Keratinocyte (primary cell): ENCODE measurements around the gene FBXO10.

Experiments
- CTCF ChIP-seq, 3 experiments: IDR thresholded peaks in 1 of 3; conservative IDR thresholded peaks in 1 of 3; optimal IDR thresholded peaks in 1 of 3; 2 replicates in 2 of 3; 3 replicates in 1 of 3; pipeline versions ENCODE3 to v1.5.1; 2011; ENCODE audit warnings: low read length in 3 of 3, mild to moderate bottlenecking in 3 of 3, moderate library complexity in 2 of 3, control low read depth in 1 of 3, inconsistent platforms in 1 of 3; ENCODE audit not compliant: insufficient read depth in 2 of 3; ENCODE audit errors: extremely low read depth in 1 of 3
- EZH2 ChIP-seq: IDR thresholded peaks from one replicate; pipeline ENCODE4 v1.6.1; 2012; ENCODE audit warnings: inconsistent platforms, mild to moderate bottlenecking, low read length, moderate library complexity

- TF ChIP-seq CTCF (optimal IDR thresholded peaks at IDR 0.05 in 1 of 3, IDR thresholded peaks at IDR 0.05 in 1 of 3, conservative IDR thresholded peaks at IDR 0.05 in 1 of 3; ENCODE audit: extremely low read depth in 1 of 3, insufficient read depth in 2 of 3, low read length in 3 of 3), result no peak
- TF ChIP-seq EZH2, result no peak
These were observed 14.5 kb downstream of the FBXO10 start for GRCh38 chr9:37561682-37562081.
